ENCODE measurements around the gene PPP2CA. TPM values are rescaled to one million over a fixed set of nuclear protein-coding genes. Genes with fewer than 3 reads are reported as not detected.
A peak's percentile ranks its signal among the peaks of the same experiment; 100 is the strongest.
"Not testable (repeated sequence)": the region's sequence is repeated elsewhere in the genome, so short reads cannot be mapped to it uniquely, and the experiment has no call there.

The PPP2CA gene
- total RNA-seq, 4 donors from 2014 or later: 90.2 to 179 (median 155) TPM

DNA sequence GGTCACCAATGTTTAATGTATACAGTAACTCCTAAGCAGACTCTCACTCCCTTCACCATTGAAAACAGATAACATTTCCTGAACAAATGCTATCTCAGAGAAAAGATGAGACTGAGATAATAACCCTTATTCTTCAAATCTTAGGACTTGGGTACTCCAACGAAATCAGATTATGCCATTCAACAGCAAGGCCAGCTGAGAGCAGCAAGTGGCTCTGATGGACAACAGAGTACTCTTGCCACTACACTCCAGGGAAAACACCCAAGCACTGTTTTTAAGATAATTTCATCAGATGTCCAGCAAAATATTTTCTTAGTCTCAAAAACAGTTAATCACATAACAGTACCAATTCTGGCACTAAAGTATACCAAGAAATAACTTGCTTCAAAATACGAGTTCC lies 10.1 kb downstream of the PPP2CA start:
- DNase-seq (no peak), ATAC-seq (no peak)
- Histone ChIP-seq H3K4me3 (no peak overlapping the region), H3K9me3 (no peaks in the 10 kb centered on the region), H3K27ac (peak overlapping the region in 2 of 4 donors; percentile 4 to 16), H3K27me3 (no peaks in the 10 kb centered on the region), H3K4me1 (peaks cover 48 to 59% of the 10 kb centered on the region in 2 donors), H3K36me3 (no peaks in the 10 kb centered on the region)
- in situ Hi-C loops (cut with MboI; ENCODE audit: low sequenced_read_pairs in 4 of 4): no loop called here
- intact Hi-C loops (cut with DNase I; ENCODE audit: low total_unique reads): no loop called here
- TF ChIP-seq POLR2A (IDR thresholded peaks at IDR 0.05): no peak
- TF ChIP-seq, protein P1, sequence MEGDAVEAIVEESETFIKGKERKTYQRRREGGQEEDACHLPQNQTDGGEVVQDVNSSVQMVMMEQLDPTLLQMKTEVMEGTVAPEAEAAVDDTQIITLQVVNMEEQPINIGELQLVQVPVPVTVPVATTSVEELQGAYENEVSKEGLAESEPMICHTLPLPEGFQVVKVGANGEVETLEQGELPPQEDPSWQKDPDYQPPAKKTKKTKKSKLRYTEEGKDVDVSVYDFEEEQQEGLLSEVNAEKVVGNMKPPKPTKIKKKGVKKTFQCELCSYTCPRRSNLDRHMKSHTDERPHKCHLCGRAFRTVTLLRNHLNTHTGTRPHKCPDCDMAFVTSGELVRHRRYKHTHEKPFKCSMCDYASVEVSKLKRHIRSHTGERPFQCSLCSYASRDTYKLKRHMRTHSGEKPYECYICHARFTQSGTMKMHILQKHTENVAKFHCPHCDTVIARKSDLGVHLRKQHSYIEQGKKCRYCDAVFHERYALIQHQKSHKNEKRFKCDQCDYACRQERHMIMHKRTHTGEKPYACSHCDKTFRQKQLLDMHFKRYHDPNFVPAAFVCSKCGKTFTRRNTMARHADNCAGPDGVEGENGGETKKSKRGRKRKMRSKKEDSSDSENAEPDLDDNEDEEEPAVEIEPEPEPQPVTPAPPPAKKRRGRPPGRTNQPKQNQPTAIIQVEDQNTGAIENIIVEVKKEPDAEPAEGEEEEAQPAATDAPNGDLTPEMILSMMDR (IDR thresholded peaks at IDR 0.05 in 4 of 5, conservative IDR thresholded peaks at IDR 0.05 in 1 of 5): no peak

DNA sequence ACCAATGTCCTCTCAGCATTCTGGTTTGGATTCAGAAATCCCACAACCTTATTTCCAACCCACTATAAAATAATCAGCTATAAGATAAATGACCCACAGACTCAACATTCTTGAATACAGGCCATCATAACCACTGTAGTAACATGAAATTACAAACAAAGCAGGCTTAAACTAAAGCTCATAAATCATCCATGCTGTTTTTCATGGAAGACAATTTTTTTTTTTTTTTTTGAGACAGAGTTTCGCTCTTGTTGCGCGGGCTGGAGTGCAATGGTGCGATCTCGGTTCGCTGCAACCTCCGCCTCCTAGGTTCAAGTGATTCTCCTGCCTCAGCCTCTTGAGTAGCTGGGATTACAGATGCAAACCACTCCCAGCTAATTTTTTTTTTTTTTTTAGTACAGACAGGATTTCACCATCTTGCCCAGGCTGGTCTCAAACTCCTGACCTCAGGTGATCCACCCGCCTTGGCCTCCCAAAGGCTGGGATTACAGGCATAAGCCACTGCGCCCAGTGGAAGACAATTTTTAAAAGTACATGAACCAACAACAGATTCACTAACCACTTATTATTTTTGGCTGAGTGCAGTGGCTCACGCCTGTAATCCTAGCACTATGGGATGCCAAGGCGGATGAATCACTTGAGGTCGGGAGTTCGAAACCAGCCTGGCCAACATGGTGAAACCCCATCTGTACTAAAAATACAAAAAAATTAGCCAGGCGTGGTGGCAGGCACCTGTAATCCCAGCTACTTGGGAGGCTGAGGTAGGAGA lies 14.4 kb downstream of the PPP2CA start:
- H3K27me3 ChIP-seq; ATAC-seq; H3K9me3 ChIP-seq; intact Hi-C loops (cut with DNase I; ENCODE audit: low total_unique reads); in situ Hi-C loops (cut with MboI; ENCODE audit: low sequenced_read_pairs in 4 of 4); DNase-seq; H3K36me3 ChIP-seq; H3K4me3 ChIP-seq: not testable (repeated sequence)
- Histone ChIP-seq H3K27ac (peak overlapping the region in 1 of 4 donors; percentile 68), H3K4me1 (peaks cover 58 to 67% of the 10 kb centered on the region in 2 donors)

DNA sequence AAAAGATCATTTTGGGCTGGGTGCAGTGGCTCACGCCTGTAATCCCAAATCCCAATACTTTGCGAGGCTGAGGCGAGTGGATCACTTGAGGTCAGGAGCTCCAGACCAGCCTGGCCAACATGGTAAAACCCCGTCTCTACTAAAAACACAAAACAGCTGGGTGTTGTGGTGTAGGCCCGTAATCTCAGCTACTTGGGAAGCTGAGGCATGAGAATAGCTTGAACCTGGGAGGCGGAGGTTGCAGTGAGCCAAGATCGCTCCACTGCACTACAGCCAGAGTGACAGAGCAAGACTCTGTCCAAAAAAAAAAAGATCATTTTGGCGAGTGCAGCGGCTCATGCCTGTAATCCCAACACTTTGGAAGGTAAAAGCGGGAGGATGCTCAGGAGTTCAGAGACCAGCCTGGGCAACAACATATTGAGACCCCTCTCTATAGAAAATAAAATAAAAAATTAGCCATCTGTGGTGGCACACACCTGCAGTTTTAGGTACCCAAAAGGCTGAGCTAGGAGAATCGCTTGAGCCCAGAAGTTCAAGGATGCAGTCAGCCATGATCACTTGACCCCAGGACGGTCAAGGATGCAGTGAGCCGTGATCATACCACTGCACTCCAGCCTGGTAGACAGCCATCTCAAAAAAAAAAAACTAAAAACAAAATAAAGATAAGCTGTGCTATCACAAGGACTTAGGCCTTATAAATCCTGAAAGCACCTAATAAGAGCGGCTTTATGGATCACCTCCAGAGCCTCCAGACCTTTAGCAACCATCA lies 16.2 kb downstream of the PPP2CA start:
- Histone ChIP-seq H3K9me3 (no peaks in the 10 kb centered on the region), H3K4me3 (no peak overlapping the region), H3K27me3 (no peaks in the 10 kb centered on the region), H3K4me1 (peaks cover 55 to 66% of the 10 kb centered on the region in 2 donors), H3K27ac (peak overlapping the region; percentile 23 to 68 (median 50)), H3K36me3 (peaks cover 0 to 6% of the 10 kb centered on the region in 2 donors)
- no peak for TF ChIP-seq POLR2A (IDR thresholded peaks at IDR 0.05)
- TF ChIP-seq, protein P1 (IDR thresholded peaks at IDR 0.05 in 4 of 5, conservative IDR thresholded peaks at IDR 0.05 in 1 of 5): no peak
- ATAC-seq (peak; percentile 5 to 38), DNase-seq (no peak)
- intact Hi-C loops (cut with DNase I; ENCODE audit: low total_unique reads): no loop called here
- in situ Hi-C loops (cut with MboI; ENCODE audit: low sequenced_read_pairs in 4 of 4): no loop called here

DNA sequence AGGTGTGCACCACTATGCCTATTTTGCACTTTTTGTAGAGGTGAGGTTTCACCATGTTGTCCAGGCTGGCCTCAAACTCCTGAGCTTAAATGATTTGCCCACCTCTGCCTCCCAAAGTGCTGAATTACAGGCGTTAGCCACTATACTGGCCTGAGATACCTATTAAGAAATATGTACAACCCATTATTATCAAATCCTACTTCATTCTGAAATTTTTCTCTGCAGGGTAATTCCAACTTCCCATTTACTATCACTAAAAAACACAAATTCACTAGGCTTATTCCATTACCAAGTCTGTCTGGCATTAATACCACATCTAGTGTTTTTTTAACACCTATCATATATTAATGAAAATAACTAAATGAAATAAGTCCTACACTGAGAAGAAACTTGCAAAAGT lies 18.2 kb downstream of the PPP2CA start:
- Histone ChIP-seq H3K36me3 (peaks cover 0 to 15% of the 10 kb centered on the region in 2 donors), H3K27me3 (no peaks in the 10 kb centered on the region), H3K9me3 (no peaks in the 10 kb centered on the region), H3K4me1 (peaks cover 44 to 55% of the 10 kb centered on the region in 2 donors), H3K27ac (no peak overlapping the region), H3K4me3 (no peak overlapping the region)
- no peak for DNase-seq
- intact Hi-C loops (cut with DNase I; ENCODE audit: low total_unique reads): no loop called here
- no peak for TF ChIP-seq POLR2A (IDR thresholded peaks at IDR 0.05)
- TF ChIP-seq, protein P1 (IDR thresholded peaks at IDR 0.05 in 4 of 5, conservative IDR thresholded peaks at IDR 0.05 in 1 of 5): no peak
- ATAC-seq: no peak
- in situ Hi-C loops (cut with MboI; ENCODE audit: low sequenced_read_pairs in 4 of 4): no loop called here

DNA sequence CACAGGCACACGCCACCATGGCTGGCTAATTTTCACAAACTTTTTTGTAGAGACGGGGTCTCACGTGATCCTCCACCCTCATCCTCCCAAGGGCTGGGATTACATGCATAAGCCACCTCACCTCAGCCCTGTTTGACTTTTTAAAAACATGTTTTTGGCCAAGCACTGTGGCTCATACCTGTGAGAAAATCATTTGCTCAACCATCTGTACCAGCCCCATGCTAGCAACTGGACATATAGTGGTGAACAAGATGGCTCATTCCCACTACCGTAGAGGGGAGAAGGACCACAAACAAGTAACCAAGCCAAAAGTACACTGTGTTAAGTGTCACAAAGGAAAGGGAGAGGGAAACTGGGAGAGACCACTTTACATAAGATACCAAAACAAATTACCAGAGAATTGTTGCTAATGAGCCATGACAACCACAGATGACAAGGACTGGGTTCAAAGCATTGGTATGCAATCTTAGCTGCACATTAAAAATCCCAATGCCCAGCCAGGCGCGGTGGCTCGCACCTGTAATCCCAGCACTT lies 19.2 kb downstream of the PPP2CA start:
- in situ Hi-C loops (cut with MboI; ENCODE audit: low sequenced_read_pairs in 4 of 4): no loop called here

More for the DNA sequence above, 19.2 kb downstream of the PPP2CA start:
- DNase-seq: no peak
- Histone ChIP-seq H3K9me3 (no peaks in the 10 kb centered on the region), H3K36me3 (peaks cover 0 to 20% of the 10 kb centered on the region in 2 donors), H3K4me3 (no peak overlapping the region), H3K27ac (no peak overlapping the region), H3K4me1 (peaks cover 44 to 52% of the 10 kb centered on the region in 2 donors), H3K27me3 (no peaks in the 10 kb centered on the region)
- TF ChIP-seq, protein P1 (IDR thresholded peaks at IDR 0.05 in 4 of 5, conservative IDR thresholded peaks at IDR 0.05 in 1 of 5): no peak
- no peak for TF ChIP-seq POLR2A (IDR thresholded peaks at IDR 0.05)
- no peak for ATAC-seq
- intact Hi-C loops (cut with DNase I; ENCODE audit: low total_unique reads): no loop called here
